ENCODE results near the gene CDKL4.

GRCh38 chr2:39194686-39195085, 49.1 kb downstream of the CDKL4 start:
- TF ChIP-seq, protein P1, sequence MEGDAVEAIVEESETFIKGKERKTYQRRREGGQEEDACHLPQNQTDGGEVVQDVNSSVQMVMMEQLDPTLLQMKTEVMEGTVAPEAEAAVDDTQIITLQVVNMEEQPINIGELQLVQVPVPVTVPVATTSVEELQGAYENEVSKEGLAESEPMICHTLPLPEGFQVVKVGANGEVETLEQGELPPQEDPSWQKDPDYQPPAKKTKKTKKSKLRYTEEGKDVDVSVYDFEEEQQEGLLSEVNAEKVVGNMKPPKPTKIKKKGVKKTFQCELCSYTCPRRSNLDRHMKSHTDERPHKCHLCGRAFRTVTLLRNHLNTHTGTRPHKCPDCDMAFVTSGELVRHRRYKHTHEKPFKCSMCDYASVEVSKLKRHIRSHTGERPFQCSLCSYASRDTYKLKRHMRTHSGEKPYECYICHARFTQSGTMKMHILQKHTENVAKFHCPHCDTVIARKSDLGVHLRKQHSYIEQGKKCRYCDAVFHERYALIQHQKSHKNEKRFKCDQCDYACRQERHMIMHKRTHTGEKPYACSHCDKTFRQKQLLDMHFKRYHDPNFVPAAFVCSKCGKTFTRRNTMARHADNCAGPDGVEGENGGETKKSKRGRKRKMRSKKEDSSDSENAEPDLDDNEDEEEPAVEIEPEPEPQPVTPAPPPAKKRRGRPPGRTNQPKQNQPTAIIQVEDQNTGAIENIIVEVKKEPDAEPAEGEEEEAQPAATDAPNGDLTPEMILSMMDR (IDR thresholded peaks at IDR 0.05) = no peak
- TF ChIP-seq POLR2A (IDR thresholded peaks at IDR 0.05) = no peak
